Measurements from ENCODE around the gene COX8A. TPM values are rescaled to one million over a fixed set of nuclear protein-coding genes. Genes with fewer than 3 reads are reported as not detected.
A peak's percentile ranks its signal among the peaks of the same experiment; 100 is the strongest.

COX8A gene
- total and polyA plus RNA-seq, 12 donors = 279 to 810 (median 426) TPM

GRCh38 chr11:64004590-64004984 lies 30.2 kb downstream of the COX8A start:
- Histone ChIP-seq H3K4me3 (no peak overlapping the region), H3K27ac (no peak overlapping the region), H3K9me3 (replicated peaks in 1 of 3) (no peaks in the 10 kb centered on the region), H3K4me1 (replicated peaks in 1 of 2) (peaks cover 19 to 37% of the 10 kb centered on the region in 2 donors), H3K27me3 (no peaks in the 10 kb centered on the region), H3K36me3 (replicated peaks in 1 of 2) (no peaks in the 10 kb centered on the region)
- TF ChIP-seq POLR2A (IDR thresholded peaks at IDR 0.05) (no peak), CTCF (IDR thresholded peaks at IDR 0.05) (no peak)
- intact Hi-C loops (cut with DNase I) = loop anchor here in 1 of 2 donors (10.0 kb wide), 1 partner anchor 290 kb away; the partner anchor contains the start of gene KCNK4
- DNase-seq = no peak
- 52 to 85% (median 80%) methylated on average over 2 to 4 of the region's 4 CpGs for WGBS, 4 donors

GRCh38 chr11:64005691-64006090 lies 31.3 kb downstream of the COX8A start:
- Histone ChIP-seq H3K36me3 (replicated peaks in 1 of 2) (no peaks in the 10 kb centered on the region), H3K27me3 (no peaks in the 10 kb centered on the region), H3K9me3 (replicated peaks in 1 of 3) (no peaks in the 10 kb centered on the region), H3K27ac (no peak overlapping the region), H3K4me3 (no peak overlapping the region), H3K4me1 (replicated peaks in 1 of 2) (peaks cover 15 to 28% of the 10 kb centered on the region in 2 donors)
- TF ChIP-seq POLR2A (IDR thresholded peaks at IDR 0.05) (no peak), CTCF (IDR thresholded peaks at IDR 0.05) (no peak)
- 90 to 91% methylated on average over 4 of the region's 4 CpGs; no CpG with 5 or more reads in 2 of the 4 donors for WGBS, 4 donors
- no peak for DNase-seq
- intact Hi-C loops (cut with DNase I) = loop anchor here in 1 of 2 donors (10.0 kb wide), 1 partner anchor 289 kb away; the partner anchor contains the start of gene KCNK4

GRCh38 chr11:64006398-64006797 lies 32.0 kb downstream of the COX8A start:
- H3K27ac ChIP-seq = no peak overlapping the region
- TF ChIP-seq POLR2A (IDR thresholded peaks at IDR 0.05) = no peak
- TF ChIP-seq CTCF (IDR thresholded peaks at IDR 0.05) = no peak
- no peaks in the 10 kb centered on the region for H3K36me3 ChIP-seq (replicated peaks in 1 of 2)
- 51 to 70% (median 61%) methylated on average over 8 to 12 of the region's 12 CpGs for WGBS, 4 donors
- no peaks in the 10 kb centered on the region for H3K27me3 ChIP-seq
- intact Hi-C loops (cut with DNase I) = loop anchor here in 1 of 2 donors (10.0 kb wide), 1 partner anchor 288 kb away; the partner anchor contains the start of gene KCNK4
- no peak for DNase-seq
- H3K4me3 ChIP-seq = no peak overlapping the region
- peaks cover 15 to 21% of the 10 kb centered on the region in 2 donors for H3K4me1 ChIP-seq (replicated peaks in 1 of 2)
- H3K9me3 ChIP-seq (replicated peaks in 1 of 3) = no peaks in the 10 kb centered on the region

- H3K9me3 ChIP-seq (replicated peaks in 1 of 3) = no peaks in the 10 kb centered on the region
- DNase-seq = peak in 5 of 7 donors; percentile 45 to 64 (median 49)
- no peak for TF ChIP-seq POLR2A (IDR thresholded peaks at IDR 0.05)
- TF ChIP-seq CTCF (IDR thresholded peaks at IDR 0.05) = no peak
- WGBS, 4 donors = 2 to 9% (median 3%) methylated on average over 24 to 27 of the region's 27 CpGs
- intact Hi-C loops (cut with DNase I) = loop anchor here in 1 of 2 donors (10.0 kb wide), 1 partner anchor 288 kb away; the partner anchor contains the start of gene KCNK4
- no peaks in the 10 kb centered on the region for H3K36me3 ChIP-seq (replicated peaks in 1 of 2)
- H3K27ac ChIP-seq = peak overlapping the region in 3 of 5 donors; percentile 28 to 74 (median 65)
- H3K4me1 ChIP-seq (replicated peaks in 1 of 2) = peaks cover 13 to 15% of the 10 kb centered on the region in 2 donors
- peak overlapping the region in 2 of 4 donors; percentile 17 to 49 for H3K4me3 ChIP-seq
- H3K27me3 ChIP-seq = no peaks in the 10 kb centered on the region
These were observed 32.8 kb downstream of the COX8A start for GRCh38 chr11:64007160-64007628.
